Smooth muscle cell (in vitro differentiated cells): ENCODE measurements around the gene PPM1N. TPM values are rescaled to one million over a fixed set of nuclear protein-coding genes. Genes with fewer than 3 reads are reported as not detected.

Experiments used
- DNase-seq: peaks from one replicate; lab custom pipeline; 2025; ENCODE audit not compliant: unreplicated experiment; lab: John Stamatoyannopoulos, UW
- H2AFZ ChIP-seq: fragments of 200-600 bp; sonication (generic); 2 replicates; pipeline ENCODE4 v1.6.0; 2016; ENCODE audit warnings: antibody characterized with exemption, low read depth, mild to moderate bottlenecking
- H3F3A ChIP-seq: fragments of 200-600 bp; sonication (generic); 2 replicates; pipeline ENCODE4 v1.6.0; 2017; ENCODE audit warnings: antibody characterized with exemption, low read depth
- H3K27ac ChIP-seq: fragments of 200-600 bp; sonication (generic); 2 replicates; pipeline ENCODE4 v1.5.1; 2016; ENCODE audit warnings: low read depth, mild to moderate bottlenecking
- H3K27me3 ChIP-seq: fragments of 200-600 bp; sonication (generic); 2 replicates; pipeline ENCODE4 v1.6.1; 2016; ENCODE audit warnings: low read depth, mild to moderate bottlenecking
- H3K36me3 ChIP-seq: fragments of 200-600 bp; sonication (generic); 2 replicates; pipeline ENCODE4 v1.5.1; 2016; ENCODE audit warnings: low read depth
- H3K4me1 ChIP-seq: fragments of 200-600 bp; sonication (generic); 2 replicates; pipeline ENCODE4 v1.5.1; 2016; ENCODE audit warnings: low read depth
- H3K4me2 ChIP-seq: fragments of 200-600 bp; sonication (generic); 2 replicates; pipeline ENCODE4 v1.6.0; 2016; ENCODE audit warnings: mild to moderate bottlenecking
- H3K4me3 ChIP-seq: fragments of 200-600 bp; sonication (generic); 2 replicates; pipeline ENCODE4 v1.5.1; 2016; ENCODE audit warnings: mild to moderate bottlenecking
- H3K79me2 ChIP-seq: fragments of 200-600 bp; sonication (generic); 2 replicates; pipeline ENCODE4 v1.6.0; 2016; ENCODE audit warnings: low read depth, mild to moderate bottlenecking
- H3K9ac ChIP-seq: fragments of 200-600 bp; sonication (generic); 2 replicates; pipeline ENCODE4 v1.6.0; 2016; ENCODE audit warnings: low read depth
- H3K9me3 ChIP-seq: fragments of 200-600 bp; sonication (generic); replicated peaks from 2 replicates; pipeline ENCODE4 v1.5.1; 2016; ENCODE audit warnings: low read depth
- H4K20me1 ChIP-seq: fragments of 200-600 bp; sonication (generic); 2 replicates; pipeline ENCODE4 v1.6.0; 2016; ENCODE audit warnings: low read depth
- CTCF ChIP-seq: fragments of 200-600 bp; sonication (generic); IDR thresholded peaks from 2 replicates; pipeline ENCODE4 v1.5.1; 2017; ENCODE audit warnings: borderline replicate concordance, mild to moderate bottlenecking, antibody characterized with exemption; ENCODE audit not compliant: insufficient read depth, poor library complexity, severe bottlenecking
- WGBS: methylation state at CpG from one replicate; pipeline ENCODE4 v1.1.7; 2016; ENCODE audit warnings: low lambda C conversion rate; 5-methylcytosine and 5-hydroxymethylcytosine counted together
- polyA plus RNA-seq: library from polyadenylated mRNA; unstranded; fragments of >200 nt; fragmentation: Nextera tagmentation; extraction: Ambion mirVana; gene quantifications from 2 replicates; pipeline ENCODE4 v1.2.1, GENCODE V29; 2016
- total RNA-seq: library from RNA; depleted of rRNA; stranded (reverse); fragments of >200 nt; gene quantifications from 2 replicates; pipeline ENCODE4 v1.2.3, GENCODE V29; 2014

The PPM1N gene
- total and polyA plus RNA-seq, 2 experiments from 2014 or later = 0.16 to 0.58 TPM

- Histone ChIP-seq H3K4me1 (no peaks in the 10 kb centered on the region), H3K4me2 (no peak overlapping the region), H3K9me3 (no peaks in the 10 kb centered on the region), H3F3A (peaks cover 13% of the 10 kb centered on the region), H4K20me1 (no peaks in the 10 kb centered on the region), H2AFZ (no peak overlapping the region), H3K79me2 (no peaks in the 10 kb centered on the region), H3K4me3 (no peak overlapping the region), H3K9ac (no peak overlapping the region), H3K36me3 (no peaks in the 10 kb centered on the region), H3K27ac (no peak overlapping the region), H3K27me3 (no peaks in the 10 kb centered on the region)
- no peak for DNase-seq
- TF ChIP-seq CTCF = no peak
- WGBS = 96% methylated on average over 15 of the region's 15 CpGs
Measured at GRCh38 chr19:45488708-45489107, 9.5 kb upstream of the PPM1N start.

GRCh38 chr19:45489216-45489855 is 8.9 kb upstream of the PPM1N start:
- Histone ChIP-seq H2AFZ (no peak overlapping the region), H3K4me3 (no peak overlapping the region), H3K27me3 (no peaks in the 10 kb centered on the region), H3K79me2 (no peaks in the 10 kb centered on the region), H3F3A (peaks cover 11% of the 10 kb centered on the region), H3K4me2 (no peak overlapping the region), H3K27ac (no peak overlapping the region), H3K36me3 (no peaks in the 10 kb centered on the region), H4K20me1 (peaks cover 3% of the 10 kb centered on the region), H3K9ac (no peak overlapping the region), H3K4me1 (no peaks in the 10 kb centered on the region), H3K9me3 (no peaks in the 10 kb centered on the region)
- TF ChIP-seq CTCF = no peak
- WGBS = 96% methylated on average over 20 of the region's 20 CpGs
- DNase-seq = no peak

GRCh38 chr19:45492137-45492626 is 6.1 kb upstream of the PPM1N start:
- peaks cover 8% of the 10 kb centered on the region for H4K20me1 ChIP-seq
- no peak overlapping the region for H2AFZ ChIP-seq
- no peak overlapping the region for H3K9ac ChIP-seq
- H3K4me1 ChIP-seq = no peaks in the 10 kb centered on the region
- no peaks in the 10 kb centered on the region for H3F3A ChIP-seq
- no peak for DNase-seq
- TF ChIP-seq CTCF = no peak
- peaks cover under 1% of the 10 kb centered on the region for H3K27me3 ChIP-seq
- no peaks in the 10 kb centered on the region for H3K9me3 ChIP-seq
- peak overlapping the region; percentile 92 for H3K4me2 ChIP-seq
- H3K4me3 ChIP-seq = peak overlapping the region; percentile 64
- H3K27ac ChIP-seq = no peak overlapping the region
- 88% methylated on average over 5 of the region's 5 CpGs for WGBS
- H3K79me2 ChIP-seq = no peaks in the 10 kb centered on the region
- no peaks in the 10 kb centered on the region for H3K36me3 ChIP-seq
